HG03135 (cell line): ENCODE data around the gene MAGEC3.

Experiments
- ATAC-seq: cut with Tn5 transposase; IDR thresholded peaks from one replicate; pipeline ENCODE4 v1.9.1; 2021; ENCODE audit warnings: mild to moderate bottlenecking, moderate library complexity; ENCODE audit not compliant: unreplicated experiment

MAGEC3 gene

DNA sequence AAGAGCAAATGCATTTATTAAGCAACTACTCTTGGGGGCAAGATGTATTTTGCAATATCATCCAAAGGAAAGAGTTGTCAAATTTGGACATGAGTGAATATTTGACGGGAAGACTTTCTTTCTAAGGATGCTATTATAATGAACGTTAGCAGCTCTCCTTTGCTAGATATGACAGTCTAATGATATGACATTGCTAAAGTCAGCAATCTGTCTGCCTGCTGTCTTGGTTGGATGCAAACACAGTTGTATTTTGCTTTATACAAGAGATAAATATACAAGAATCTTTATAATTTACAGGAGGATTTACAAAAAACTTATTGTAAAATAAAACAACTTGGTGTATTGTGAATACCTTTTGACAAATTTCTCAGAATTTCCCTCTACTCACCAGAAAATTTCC is 103.1 kb downstream of the MAGEC3 start:
- no peak for ATAC-seq

DNA sequence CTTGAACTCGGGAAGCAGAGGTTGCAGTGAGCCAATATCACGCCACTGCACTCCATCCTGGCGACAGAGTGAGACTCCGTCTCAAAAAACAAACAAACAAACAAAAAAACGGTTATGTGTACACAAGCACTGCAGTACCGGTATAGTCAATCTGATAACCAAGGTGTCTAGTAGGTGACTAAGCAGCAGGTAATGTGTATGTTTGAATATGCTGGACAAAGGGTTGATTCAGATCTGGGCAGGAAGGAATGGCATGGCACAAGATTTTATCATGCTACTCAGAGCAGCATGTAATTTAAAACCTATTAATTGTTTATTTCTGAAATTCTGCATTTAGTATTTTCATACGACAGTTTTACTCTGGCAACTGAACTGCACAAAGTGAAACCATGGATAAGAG is 107.3 kb downstream of the MAGEC3 start:
- ATAC-seq, result no peak

DNA sequence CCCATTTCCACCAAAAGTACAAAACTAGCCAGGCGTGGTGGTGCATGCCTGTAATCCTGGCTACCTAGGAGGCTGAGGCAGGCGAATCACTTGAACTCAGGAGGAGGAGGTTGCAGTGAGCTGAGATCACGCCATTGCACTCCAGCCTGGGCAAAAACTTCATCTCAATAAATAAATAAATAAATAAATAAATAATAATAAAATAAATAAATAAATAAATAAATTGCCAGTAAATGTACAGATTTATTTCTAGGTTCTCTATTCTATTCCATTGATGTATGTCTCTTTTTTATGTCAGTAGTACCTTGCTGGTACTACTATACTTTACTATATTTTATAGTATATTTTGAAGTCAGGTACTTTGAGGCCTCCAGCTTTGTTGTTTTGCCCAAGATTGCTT is 109.2 kb downstream of the MAGEC3 start:
- no peak for ATAC-seq
